Measurements from ENCODE around the gene GRHL1. TPM values are rescaled to one million over a fixed set of nuclear protein-coding genes. Genes with fewer than 3 reads are reported as not detected.

GRHL1 gene
- total and polyA plus RNA-seq, 2 of the 4 experiments (the other 2 are of a cell fraction) = 0.18 to 0.21 TPM

DNA sequence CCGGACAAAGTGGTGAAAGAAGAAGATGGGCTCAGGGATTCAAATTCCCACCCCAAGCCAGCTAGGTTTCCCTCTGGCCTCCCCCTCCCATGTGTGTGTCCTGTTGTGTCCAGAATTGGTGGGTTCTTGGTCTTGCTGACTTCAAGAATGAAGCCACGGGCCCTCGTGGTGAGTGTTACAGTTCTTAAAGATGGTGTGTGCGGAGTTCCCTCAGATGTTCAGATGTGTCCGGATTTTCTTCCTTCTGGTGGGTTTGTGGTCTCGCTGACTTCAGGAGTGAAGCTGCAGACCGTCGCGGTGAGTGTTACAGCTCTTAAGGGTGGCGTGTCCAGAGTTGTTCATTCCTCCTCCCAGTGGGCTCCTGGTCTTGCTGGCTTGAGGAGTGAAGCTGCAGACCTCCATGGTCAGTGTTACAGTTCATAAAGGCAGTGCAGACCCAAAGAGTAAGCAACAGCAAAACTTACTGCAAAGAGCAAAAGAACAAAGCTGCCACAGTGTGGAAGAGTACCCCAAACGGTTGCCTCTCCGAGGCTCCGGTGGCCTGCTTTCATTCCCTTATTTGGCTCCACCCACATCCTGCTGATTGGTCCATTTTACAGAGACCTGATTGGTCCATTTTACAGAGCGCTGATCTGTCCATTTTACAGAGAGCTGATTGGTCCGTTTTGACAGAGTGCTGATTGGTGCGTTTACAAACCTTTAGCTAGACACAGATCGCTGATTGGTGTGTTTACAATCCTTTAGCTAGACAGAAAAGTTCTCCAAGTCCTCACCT, 54.2 kb downstream of the GRHL1 start:
- Histone ChIP-seq H4K20me1 (ENCODE audit: insufficient read depth, low read length) (no peaks in the 10 kb centered on the region), H4K5ac (ENCODE audit: low read depth, low read length) (no peak overlapping the region), H2BK5ac (ENCODE audit: low read depth, low read length, poor library complexity, severe bottlenecking) (no peak overlapping the region), H3K36me3 (ENCODE audit: control insufficient read depth, insufficient read depth, low read length) (no peaks in the 10 kb centered on the region), H3K14ac (replicated peaks; ENCODE audit: low read depth, low read length) (no peak overlapping the region), H4K91ac (ENCODE audit: insufficient read depth, low read depth, low read length) (no peak overlapping the region), H2BK20ac (ENCODE audit: low read depth, low read length) (no peak overlapping the region), H3K27ac (ENCODE audit: insufficient read depth, low read length) (no peak overlapping the region), H3K9me1 (ENCODE audit: insufficient read depth, low read length) (peaks cover 10% of the 10 kb centered on the region), H3K4ac (ENCODE audit: low read depth, low read length) (no peak overlapping the region), H2AK9ac (replicated peaks; ENCODE audit: low read depth, low read length, poor library complexity) (no peak overlapping the region), H2AFZ (replicated peaks; ENCODE audit: low read length, poor library complexity) (no peak overlapping the region), H3K27me3 (ENCODE audit: control insufficient read depth, insufficient read depth, low read length) (no peaks in the 10 kb centered on the region), H3K4me2 (ENCODE audit: low read depth, low read length) (no peak overlapping the region), H3K4me3 (ENCODE audit: insufficient read depth, low read depth, low read length) (no peak overlapping the region), H3K9me3 (ENCODE audit: control insufficient read depth, insufficient read depth, low read length) (no peaks in the 10 kb centered on the region), H3K23ac (ENCODE audit: low read depth, low read length) (no peak overlapping the region), H3K56ac (ENCODE audit: extremely low read depth, insufficient read depth, low read length) (no peak overlapping the region), H3K9ac (ENCODE audit: low read depth, low read length) (no peak overlapping the region), H4K8ac (ENCODE audit: low read depth in 2 of 2, low read length in 2 of 2) (no peak overlapping the region), H2AK5ac (ENCODE audit: low read depth, low read length) (no peak overlapping the region), H3K18ac (ENCODE audit: low read depth, low read length) (no peak overlapping the region), H2BK15ac (ENCODE audit: low read depth, low read length) (no peak overlapping the region), H3K4me1 (ENCODE audit: control insufficient read depth, insufficient read depth, low read length) (peaks cover 28% of the 10 kb centered on the region), H2BK120ac (ENCODE audit: low read depth, low read length) (no peak overlapping the region), H3K79me1 (ENCODE audit: low read depth in 1 of 2, low read length in 2 of 2) (no peaks in the 10 kb centered on the region)
- DNase-seq (no peak), ATAC-seq (ENCODE audit: low read depth) (no peak)
- 89% methylated on average over 5 of the region's 17 CpGs; no CpG with 5 or more reads in 1 of the 2 experiments for WGBS, 2 experiments (ENCODE audit: extremely low coverage in 2 of 2, insufficient read length in 1 of 2)
- dilution Hi-C loops (cut with HindIII; ENCODE audit: low sequenced_read_pairs, unreplicated experiment) = no loop called here
- POLR2A ChIA-PET (ENCODE audit: unreplicated experiment) = no interaction called here
- in situ Hi-C loops (cut with MboI; ENCODE audit: low sequenced_read_pairs) = no loop called here
- CTCF ChIA-PET = no interaction called here
- intact Hi-C loops (cut with micrococcal nuclease) = no loop called here
- no TSS peak for BruUV-seq (replicated peaks)
- TF ChIP-seq MAFK (IDR thresholded peaks at IDR 0.05; ENCODE audit: low read depth, low read length) (no peak), CHD1 (IDR thresholded peaks at IDR 0.05; ENCODE audit: low read depth, low read length) (no peak), RAD21 (IDR thresholded peaks at IDR 0.05; ENCODE audit: low read length) (no peak), CTCF (conservative IDR thresholded peaks at IDR 0.05; ENCODE audit: low read depth, low read length) (no peak), SMC3 (IDR thresholded peaks at IDR 0.05; ENCODE audit: low read depth, low read length) (no peak), BHLHE40 (IDR thresholded peaks at IDR 0.05; ENCODE audit: low read depth, low read length) (no peak), RFX5 (IDR thresholded peaks at IDR 0.05; ENCODE audit: low read depth, low read length) (no peak)
- TF ChIP-seq, protein P1, sequence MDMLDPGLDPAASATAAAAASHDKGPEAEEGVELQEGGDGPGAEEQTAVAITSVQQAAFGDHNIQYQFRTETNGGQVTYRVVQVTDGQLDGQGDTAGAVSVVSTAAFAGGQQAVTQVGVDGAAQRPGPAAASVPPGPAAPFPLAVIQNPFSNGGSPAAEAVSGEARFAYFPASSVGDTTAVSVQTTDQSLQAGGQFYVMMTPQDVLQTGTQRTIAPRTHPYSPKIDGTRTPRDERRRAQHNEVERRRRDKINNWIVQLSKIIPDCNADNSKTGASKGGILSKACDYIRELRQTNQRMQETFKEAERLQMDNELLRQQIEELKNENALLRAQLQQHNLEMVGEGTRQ (IDR thresholded peaks at IDR 0.05; ENCODE audit: low read depth, low read length) = no peak

Data from IMR-90 (cell line).